Hematopoietic multipotent progenitor cell treated with erythropoietin and hydrocortisone succinate and interleukin-3 and kit ligand, for 8 days (in vitro differentiated cells): ENCODE measurements around the gene S1PR4.
"Not testable (repeated sequence)": the region's sequence is repeated elsewhere in the genome, so short reads cannot be mapped to it uniquely, and the experiment has no call there.

ENCODE experiments used
- DNase-seq: peaks from one replicate; pipeline ENCODE4 v3.0.0-alpha.2; 2015

The S1PR4 gene

DNA sequence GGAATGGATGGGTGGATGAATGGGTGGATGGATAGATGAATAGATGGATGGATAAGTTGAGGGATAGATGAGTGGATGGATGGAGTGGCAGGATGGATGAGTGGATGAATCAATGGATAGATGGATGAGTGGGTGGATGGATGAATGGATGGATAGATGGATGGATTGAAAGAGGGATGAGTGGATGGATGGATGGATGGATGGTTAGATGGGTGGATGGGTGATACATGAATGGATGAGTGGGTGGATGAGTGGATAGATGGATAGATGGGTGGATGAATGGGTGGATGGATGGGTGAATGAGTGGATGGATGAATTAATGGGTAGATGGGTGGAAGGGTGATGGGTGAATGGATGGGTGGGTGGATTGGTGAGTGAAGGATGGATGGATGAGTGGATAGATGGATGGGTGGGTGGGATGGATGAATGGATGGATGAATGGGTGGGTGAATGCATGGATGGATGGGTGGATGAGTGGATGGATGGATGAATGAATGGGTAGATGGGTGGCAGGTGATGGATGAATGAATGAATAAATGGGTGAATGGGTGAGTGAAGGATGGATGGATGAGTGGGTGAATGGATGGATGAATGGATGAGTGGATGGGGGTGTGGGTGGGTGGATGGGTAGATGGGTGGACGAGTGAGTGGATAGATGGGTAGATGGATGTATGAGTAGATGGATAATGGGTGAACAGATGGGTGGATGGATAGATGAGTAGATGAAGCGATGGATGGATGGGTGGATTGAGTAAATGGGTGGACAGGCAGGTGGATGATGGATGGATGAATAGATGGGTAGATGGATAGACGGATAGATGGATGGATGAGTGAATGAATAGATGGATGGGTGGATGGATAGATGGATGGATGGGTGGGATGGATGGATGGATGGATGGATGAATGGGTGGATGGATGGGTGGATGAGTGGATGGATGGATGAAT is 25.0 kb upstream of the S1PR4 start:
- DNase-seq, result no peak

DNA sequence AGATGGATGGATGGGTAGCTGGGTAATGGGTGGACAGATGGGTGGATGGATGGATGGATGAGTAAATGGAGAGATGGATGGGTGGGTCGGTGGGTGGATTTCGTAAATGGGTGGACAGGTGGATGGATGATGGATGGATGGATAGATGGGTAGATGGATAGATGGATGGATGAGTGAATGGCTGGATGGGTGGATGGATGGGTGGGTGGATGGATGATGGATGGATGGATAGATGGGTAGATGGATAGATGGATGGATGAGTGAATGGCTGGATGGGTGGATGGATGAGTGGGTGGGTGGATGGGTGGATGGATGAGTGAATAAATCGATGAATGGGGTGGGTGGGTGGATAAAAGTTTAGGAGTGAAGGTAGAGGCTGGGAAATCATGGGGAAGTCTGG is 24.1 kb upstream of the S1PR4 start:
- DNase-seq, result not testable (repeated sequence)

DNA sequence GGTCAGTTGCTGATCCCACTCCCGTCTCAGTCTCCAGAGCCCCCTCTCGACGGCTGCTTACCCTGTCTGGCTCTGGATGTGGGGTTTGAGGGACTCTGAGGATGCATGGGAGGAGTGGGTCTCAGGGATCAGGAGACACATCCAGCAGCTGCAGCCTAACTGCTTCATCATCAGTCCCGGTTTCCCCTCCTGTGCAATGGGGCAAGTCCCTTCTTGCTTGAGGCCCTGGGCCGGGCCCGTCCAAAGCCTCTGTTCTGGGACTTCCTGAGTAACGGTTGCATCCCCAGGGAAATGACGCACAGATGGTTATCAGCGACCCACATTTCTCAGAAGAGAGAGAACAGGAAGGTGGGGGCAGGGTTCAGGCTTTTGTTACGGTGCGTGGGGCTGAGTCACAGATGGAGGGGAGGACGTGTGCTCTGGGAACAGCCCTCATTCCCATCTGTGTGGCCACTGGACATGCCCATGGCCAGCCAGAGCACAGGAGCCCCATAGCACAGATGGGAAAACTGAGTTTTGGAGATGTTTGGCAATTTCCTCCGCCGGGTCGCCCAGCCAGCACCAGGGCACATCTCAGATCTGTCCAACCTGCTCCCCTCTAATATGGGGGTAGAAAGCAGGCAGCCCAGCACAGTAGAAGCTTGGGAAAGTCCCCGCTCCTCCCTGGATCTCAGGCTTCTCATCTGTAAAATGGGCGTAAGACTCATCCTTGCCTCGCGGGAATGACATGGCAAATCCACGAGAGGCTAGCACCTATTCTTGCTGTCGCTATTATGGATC is 23.4 kb upstream of the S1PR4 start:
- DNase-seq, result peak; percentile 94

DNA sequence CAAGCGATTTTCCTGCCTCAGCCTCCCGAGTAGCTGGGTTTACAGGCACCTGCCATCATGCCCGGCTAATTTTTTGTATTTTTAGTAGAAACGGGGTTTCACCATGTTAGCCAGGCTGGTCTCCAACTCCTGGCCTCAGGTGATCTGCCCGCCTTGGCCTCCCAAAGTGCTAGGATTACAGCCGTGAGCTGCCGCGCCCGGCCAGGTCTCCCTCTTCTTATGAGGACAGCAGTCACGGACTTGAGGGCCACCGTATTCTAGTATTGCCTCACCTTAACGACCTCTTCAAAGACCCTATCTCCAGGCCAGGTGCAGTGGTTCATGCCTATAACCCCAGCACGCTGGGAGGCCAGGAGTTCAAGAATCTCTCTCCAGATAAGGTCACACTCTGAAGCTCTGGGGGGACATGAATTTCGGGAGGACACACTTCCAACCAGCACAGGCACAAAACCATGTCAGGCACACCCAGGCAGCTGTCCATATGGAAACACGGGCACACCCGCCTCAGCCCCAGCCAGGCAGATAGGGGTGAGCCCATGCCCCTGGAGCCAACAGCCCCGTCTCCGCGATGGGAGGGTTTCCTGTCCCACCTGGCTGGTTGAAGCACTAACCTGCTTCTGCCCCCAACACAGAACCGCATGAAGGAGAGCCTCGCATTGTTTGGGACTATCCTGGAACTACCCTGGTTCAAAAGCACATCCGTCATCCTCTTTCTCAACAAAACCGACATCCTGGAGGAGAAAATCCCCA is 21.3 kb upstream of the S1PR4 start:
- DNase-seq, result no peak

DNA sequence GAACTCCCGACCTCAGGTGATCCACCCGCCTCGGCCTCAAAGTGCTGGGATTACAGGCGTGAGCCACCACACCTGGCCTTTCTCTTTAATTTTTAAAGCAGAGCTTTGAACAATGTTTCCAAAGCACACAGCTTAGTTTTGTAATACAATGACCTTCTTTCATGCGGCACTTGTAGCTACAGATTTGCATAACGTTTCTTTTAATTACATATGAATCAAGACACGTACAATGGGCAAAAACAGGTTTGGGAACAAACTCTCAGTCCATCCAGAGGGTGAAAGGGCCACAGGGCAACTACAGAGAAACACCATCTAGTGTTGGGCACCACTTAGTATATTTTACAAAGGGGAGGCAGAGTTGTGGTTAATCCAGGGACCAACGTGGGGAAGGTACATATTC is 19.0 kb upstream of the S1PR4 start:
- DNase-seq, result no peak

DNA sequence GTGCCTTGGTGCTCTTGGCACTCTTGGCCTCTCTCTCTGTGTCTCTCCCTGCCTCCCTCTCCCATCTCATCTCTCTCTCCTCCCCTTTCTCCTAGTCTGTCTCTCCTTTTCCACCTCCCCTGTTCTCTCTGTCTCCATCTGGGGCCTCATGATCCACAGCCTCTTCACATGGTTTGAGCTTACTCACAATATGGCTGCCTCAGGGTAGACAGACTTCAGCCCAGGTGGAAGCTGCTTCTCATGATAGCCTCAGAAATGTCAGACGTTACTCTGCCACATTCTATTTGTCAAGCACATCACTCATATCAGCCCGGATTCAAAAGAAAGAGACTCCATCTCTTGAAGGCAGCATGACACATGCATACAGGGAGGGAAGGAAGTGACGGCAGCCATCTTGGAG is 18.4 kb upstream of the S1PR4 start:
- no peak for DNase-seq

DNA sequence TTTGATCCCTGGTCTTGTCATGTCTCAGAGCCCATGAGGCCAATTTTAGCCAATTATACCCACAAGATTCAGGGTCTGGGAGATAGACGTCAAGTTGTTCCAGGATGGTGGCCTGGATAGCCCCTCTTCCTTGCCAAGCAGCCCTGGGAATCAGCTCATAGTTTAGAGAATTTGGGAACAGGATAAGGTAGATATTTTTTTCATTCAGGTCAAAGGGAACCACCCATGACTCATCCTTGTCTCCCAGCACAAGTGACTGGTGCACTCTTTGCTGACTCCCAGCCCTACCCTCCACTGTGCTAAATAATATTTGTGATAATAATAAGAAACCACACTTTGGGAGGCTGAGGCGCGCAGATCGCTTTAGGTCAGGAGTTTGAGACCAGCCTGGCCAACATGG is 17.1 kb upstream of the S1PR4 start:
- no peak for DNase-seq

DNA sequence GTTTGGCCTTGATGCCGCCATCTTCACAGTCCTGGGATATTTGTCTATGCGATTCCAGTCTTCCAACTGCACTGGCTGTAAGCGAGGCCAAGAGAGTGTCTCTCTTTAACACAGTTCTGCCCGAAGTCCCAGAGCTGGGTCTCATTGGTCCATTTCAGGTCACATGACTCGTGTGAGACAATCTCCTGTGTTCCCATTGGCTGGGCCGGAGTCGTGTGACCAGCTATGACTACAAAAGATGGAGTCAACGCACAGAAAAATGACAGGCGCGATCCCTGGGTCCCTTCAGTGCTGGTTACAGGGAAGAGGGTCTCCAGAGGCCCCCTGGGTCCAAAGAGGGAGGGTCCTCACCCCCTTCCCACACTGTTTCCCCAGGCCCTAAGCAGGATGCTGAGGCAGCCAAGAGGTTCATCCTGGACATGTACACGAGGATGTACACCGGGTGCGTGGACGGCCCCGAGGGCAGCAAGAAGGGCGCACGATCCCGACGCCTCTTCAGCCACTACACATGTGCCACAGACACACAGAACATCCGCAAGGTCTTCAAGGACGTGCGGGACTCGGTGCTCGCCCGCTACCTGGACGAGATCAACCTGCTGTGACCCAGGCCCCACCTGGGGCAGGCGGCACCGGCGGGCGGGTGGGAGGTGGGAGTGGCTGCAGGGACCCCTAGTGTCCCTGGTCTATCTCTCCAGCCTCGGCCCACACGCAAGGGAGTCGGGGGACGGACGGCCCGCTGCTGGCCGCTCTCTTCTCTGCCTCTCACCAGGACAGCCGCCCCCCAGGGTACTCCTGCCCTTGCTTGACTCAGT is 15.9 kb upstream of the S1PR4 start:
- peak; percentile 68 for DNase-seq

DNA sequence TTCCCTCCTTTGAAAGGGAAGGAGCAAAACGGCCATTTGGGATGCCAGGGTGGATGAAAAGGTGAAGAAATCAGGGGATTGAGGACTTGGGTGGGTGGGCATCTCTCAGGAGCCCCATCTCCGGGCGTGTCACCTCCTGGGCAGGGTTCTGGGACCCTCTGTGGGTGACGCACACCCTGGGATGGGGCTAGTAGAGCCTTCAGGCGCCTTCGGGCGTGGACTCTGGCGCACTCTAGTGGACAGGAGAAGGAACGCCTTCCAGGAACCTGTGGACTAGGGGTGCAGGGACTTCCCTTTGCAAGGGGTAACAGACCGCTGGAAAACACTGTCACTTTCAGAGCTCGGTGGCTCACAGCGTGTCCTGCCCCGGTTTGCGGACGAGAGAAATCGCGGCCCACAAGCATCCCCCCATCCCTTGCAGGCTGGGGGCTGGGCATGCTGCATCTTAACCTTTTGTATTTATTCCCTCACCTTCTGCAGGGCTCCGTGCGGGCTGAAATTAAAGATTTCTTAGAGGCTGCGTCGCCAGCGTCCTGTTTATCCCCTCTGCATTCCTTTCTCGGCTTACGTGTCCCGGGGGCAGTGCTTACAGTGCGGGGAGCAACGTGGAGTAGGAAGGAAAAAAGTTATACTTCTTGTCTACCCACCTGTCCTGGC is 15.2 kb upstream of the S1PR4 start:
- peak; percentile 69 for DNase-seq

DNA sequence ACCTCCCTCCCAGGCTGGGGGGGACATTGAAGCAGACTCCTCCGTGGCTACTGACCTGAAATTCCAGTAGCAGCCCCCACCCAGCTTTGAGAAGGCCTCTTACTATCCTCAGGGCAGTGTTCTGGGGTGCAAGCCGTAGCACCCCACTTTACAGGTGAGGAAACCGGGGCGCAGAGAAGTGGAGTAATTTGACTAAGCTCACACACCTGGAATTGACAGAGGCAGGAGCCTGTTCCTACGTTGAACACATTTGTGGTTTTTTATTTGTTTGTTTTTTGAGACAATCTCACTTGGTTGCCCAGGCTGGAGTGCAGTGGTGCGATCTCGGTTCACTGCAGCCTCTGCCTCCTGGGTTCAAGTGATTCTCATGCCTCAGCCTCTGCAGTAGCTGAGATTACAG is 14.6 kb upstream of the S1PR4 start:
- DNase-seq, result no peak

DNA sequence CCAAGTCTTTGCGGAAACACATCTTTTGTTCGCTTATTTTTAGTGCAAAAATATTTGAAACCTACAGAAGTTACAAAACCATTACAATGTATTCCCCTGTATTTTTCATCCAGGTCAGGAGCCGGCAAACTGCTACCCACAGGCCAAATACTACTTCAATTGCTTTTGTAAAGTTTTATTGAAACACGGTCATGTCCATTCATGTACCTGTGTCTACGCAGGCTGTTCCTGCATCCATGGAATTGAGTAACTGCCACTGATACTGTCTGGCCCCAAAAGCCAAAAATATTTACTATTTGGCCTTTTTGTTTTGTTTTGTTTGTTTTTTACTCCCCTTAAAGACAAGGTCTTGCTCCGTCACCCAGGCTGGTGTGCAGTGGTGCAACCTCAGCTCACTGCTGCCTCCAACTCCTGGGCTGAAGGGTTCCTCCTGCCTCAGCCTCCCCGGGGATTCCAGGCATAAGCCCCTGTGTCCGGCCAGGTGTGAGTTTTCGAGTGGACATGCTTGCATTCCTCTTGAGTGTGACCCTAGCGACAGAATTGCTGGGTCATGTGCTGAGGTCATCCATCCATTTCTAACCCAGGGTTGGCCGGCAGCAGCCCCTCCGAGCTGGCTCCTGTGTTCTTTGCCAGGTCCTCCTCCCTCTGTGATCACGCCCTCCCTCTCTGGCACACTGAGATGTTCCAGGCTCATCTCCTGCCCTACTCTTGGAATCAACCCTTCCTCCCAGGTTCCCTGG is 10.9 kb upstream of the S1PR4 start:
- DNase-seq, result no peak

DNA sequence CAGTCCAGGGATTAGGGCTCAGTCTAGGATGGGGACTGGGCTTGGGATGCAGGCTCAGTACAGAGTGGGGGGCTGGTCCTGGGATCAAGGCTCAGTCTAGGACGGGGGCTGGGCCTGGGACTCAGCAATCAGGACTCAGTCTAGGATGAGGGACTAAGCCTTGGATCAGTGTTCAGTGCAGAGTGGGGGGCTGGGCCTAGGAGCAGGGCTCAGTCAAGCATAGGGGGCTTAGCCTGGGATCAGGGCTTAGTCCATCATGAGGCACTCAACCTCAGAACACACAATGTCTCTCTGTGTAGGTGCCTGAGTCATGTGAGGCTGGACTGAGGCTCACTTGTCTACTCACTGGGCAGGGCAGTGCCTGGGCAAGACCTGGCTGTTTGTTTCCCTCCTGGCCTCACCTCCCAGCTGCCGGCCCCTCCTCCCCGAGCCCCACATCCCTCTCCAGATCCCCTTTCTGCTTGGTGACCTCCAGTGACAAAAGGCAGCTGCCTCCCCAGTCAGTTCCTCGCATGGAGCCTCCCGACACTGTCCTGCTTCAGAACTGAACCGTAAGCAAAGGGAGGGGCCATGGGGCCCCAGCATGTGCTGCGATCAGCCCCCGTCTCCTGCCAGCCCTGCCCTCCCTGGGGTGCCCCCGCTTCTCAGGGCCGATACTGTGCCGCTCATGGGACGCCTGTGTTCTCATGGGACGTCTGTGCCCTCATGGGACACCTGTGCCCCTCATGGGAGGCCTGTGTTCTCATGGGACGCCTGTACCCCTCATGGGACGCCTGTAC is 6.5 kb upstream of the S1PR4 start:
- no peak for DNase-seq

DNA sequence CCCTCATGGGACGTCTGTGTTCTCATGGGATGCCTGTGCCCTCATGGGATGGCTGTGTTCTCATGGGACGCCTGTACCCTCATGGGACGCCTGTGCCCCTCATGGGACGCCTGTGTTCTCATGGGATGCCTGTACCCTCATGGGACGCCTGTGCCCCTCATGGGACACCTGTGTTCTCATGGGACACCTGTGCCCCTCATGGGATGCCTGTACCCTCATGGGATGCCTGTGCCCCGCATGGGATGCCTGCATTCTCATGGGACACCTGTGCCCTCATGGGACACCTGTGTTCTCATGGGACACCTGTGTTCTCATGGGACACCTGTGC is 5.9 kb upstream of the S1PR4 start:
- not testable (repeated sequence) for DNase-seq

DNA sequence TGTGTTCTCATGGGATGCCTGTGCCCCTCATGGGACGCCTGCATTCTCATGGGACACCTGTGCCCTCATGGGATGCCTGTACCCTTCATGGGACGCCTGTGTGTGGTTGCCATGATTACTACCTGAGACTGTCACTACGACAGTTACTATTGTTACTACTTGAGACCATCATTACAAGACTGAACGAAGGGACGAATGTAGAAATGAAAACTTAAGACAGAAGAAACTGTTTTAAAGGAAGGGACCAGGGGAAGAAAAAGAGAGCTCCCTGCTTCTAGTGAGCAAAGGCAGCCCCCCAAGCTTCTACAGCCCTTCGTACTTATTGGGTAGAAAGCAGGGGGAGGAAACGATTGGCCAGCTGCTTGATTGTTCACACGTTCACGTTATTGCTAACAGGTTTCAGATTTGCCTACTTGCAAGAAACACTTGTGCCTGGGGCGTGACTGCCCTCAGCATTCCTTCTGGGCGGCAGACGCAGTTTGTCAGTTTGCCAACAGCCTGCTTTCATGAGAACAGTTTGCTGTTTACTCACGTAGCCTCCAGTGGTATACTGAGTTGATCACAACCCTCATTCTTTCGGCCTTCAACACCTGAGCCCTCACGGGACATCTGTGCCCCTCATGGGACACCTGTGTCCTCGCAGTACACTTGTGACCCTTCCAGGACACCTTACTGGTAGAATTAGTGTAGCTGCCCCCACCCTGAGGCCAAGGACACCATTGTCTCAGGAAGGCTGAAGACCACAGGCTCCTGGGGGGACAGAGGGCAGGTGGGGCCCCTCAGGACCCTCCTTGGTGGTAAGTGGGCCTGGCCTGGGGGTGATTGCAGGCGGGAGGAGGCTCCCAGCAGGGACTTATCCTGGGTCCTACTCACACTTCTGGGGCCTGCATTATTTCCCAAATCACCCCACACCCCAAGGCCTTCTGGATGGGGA is 2.5 kb upstream of the S1PR4 start:
- DNase-seq, result peak; percentile 83

DNA sequence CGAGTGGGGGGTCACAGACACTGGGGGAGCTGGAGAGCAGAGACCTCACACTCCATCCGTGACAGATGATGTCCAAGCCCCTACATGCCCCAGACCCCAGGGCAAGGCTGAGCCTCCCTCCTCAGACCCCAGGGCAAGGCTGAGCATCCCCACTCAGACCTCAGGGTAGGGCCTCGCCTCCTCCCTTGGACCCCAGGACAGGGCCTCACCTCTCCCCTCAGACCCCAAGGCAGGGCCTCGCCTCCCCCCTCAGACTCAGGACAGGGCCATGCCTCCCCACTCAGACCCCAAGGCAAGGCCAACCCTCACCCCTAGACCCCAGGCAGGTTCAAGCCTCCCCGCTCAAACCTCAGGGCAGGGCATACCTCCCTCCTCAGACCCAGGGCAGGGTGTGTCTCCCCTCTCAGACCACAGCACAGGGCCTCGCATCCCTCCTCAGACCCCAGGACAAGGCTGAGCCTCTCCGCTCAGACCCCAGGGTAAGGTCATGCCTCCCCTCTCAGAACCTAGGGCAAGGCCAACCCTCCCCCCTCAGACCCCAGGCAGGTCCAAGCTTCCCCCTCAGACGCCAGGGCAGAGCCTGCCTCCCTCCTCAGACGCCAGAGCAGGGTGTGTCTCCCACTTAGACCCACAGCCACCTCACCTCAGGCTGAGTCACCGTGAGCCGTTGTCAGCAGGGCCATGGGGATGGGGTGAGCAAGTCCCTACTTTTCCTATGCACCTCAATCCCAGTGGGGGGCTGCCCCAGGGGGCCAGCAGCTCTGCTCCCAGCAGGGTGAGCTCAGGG is 1.7 kb upstream of the S1PR4 start:
- DNase-seq, result peak; percentile 85

DNA sequence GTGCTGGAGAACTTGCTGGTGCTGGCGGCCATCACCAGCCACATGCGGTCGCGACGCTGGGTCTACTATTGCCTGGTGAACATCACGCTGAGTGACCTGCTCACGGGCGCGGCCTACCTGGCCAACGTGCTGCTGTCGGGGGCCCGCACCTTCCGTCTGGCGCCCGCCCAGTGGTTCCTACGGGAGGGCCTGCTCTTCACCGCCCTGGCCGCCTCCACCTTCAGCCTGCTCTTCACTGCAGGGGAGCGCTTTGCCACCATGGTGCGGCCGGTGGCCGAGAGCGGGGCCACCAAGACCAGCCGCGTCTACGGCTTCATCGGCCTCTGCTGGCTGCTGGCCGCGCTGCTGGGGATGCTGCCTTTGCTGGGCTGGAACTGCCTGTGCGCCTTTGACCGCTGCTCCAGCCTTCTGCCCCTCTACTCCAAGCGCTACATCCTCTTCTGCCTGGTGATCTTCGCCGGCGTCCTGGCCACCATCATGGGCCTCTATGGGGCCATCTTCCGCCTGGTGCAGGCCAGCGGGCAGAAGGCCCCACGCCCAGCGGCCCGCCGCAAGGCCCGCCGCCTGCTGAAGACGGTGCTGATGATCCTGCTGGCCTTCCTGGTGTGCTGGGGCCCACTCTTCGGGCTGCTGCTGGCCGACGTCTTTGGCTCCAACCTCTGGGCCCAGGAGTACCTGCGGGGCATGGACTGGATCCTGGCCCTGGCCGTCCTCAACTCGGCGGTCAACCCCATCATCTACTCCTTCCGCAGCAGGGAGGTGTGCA is 587 bp downstream of the S1PR4 start:
- DNase-seq, result peak; percentile 54

DNA sequence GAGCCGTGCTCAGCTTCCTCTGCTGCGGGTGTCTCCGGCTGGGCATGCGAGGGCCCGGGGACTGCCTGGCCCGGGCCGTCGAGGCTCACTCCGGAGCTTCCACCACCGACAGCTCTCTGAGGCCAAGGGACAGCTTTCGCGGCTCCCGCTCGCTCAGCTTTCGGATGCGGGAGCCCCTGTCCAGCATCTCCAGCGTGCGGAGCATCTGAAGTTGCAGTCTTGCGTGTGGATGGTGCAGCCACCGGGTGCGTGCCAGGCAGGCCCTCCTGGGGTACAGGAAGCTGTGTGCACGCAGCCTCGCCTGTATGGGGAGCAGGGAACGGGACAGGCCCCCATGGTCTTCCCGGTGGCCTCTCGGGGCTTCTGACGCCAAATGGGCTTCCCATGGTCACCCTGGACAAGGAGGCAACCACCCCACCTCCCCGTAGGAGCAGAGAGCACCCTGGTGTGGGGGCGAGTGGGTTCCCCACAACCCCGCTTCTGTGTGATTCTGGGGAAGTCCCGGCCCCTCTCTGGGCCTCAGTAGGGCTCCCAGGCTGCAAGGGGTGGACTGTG is 1.2 kb downstream of the S1PR4 start:
- DNase-seq, result peak; percentile 42
